Esophagus muscularis mucosa (tissue), 4 donors: Measurements from ENCODE around the gene CEP192.
A peak's percentile ranks its signal among the peaks of the same experiment; 100 is the strongest.

Experiments used
- CTCF ChIP-seq, 3 experiments: fragments of 200-600 bp in 2 of 3; fragments of 450-650 bp in 1 of 3; sonication (generic) in 2 of 3; IDR thresholded peaks; one replicate each; pipeline ENCODE4 v1.5.1; 2017 to 2019; ENCODE audit warnings: antibody characterized with exemption in 3 of 3, mild to moderate bottlenecking in 2 of 3, moderate library complexity in 1 of 3
- EP300 ChIP-seq: sonication (generic); formaldehyde crosslinking; IDR thresholded peaks from one replicate; pipeline ENCODE4 v1.6.1; 2017; ENCODE audit warnings: antibody characterized with exemption
- POLR2A ChIP-seq: fragments of 450-650 bp; IDR thresholded peaks from one replicate; pipeline ENCODE4 v1.6.1; 2017; ENCODE audit warnings: antibody characterized with exemption, moderate library complexity, mild to moderate bottlenecking, low read depth

GRCh38 chr18:12948050-12948804 lies 42.9 kb upstream of the CEP192 start:
- TF ChIP-seq CTCF (IDR thresholded peaks at IDR 0.05), result no peak
- TF ChIP-seq EP300, result no peak
- peak; percentile 68 for TF ChIP-seq POLR2A
